HG03558 (cell line): ENCODE data around the gene SERPINA9.
"Not testable (repeated sequence)": the region's sequence is repeated elsewhere in the genome, so short reads cannot be mapped to it uniquely, and the experiment has no call there.

ENCODE experiments used
- ATAC-seq: cut with Tn5 transposase; IDR thresholded peaks from one replicate; pipeline ENCODE4 v1.9.1; 2021; ENCODE audit warnings: moderate number of reproducible peaks; ENCODE audit not compliant: unreplicated experiment; ENCODE audit errors: extremely low read depth

SERPINA9 gene

GRCh38 chr14:94489336-94489735 is 13.3 kb upstream of the SERPINA9 start:
- ATAC-seq: no peak

DNA sequence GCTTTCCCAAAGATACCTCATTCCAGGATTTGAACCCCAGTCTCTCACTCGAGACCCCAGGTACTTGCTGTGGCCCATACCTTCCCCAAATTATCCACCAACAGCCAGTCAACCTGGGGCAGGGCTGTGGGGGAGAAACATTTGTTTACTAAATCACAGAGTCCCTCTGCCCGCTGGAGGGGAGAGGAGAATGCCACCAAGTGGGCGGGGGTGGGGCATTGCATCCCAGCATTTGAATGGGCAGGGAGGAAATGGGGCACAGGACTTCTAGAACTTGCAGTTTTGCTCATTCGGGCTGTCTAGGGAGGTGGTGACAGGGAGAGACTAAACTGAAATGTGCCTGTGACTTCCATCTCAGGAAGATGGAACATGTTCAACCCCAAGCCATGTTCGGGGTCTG is 10.9 kb upstream of the SERPINA9 start:
- ATAC-seq: no peak

GRCh38 chr14:94485944-94486841 is 10.2 kb upstream of the SERPINA9 start:
- no peak for ATAC-seq

GRCh38 chr14:94484481-94484880 is 8.5 kb upstream of the SERPINA9 start:
- ATAC-seq: no peak

DNA sequence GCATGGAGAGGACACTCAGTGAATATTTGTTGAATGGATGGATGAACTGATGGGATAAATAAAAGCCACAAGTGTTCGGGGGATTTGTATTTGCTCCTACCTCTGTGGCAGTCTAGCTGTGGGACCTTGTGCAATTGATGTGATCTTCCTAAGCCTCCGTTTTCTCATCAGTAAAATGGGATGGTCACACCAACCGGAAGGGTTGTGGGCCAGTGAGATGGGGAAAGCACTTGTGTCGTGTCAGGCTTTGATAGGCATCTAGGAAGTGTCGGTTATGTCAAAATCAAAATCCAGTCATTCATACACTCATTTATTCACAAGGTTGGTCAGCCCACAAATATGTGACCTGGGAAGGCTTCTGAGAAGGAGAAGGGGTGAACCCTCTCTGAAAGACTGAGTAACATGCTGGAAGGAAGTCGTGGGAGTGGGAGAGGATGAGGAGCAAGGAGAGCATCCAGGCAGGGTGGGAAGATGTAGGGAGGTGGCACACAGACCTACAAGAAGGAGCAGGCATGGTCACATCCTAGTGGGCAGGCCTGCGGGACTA is 7.8 kb upstream of the SERPINA9 start:
- ATAC-seq: no peak

- ATAC-seq: no peak
Measured at GRCh38 chr14:94483071-94483451, 7.1 kb upstream of the SERPINA9 start.

DNA sequence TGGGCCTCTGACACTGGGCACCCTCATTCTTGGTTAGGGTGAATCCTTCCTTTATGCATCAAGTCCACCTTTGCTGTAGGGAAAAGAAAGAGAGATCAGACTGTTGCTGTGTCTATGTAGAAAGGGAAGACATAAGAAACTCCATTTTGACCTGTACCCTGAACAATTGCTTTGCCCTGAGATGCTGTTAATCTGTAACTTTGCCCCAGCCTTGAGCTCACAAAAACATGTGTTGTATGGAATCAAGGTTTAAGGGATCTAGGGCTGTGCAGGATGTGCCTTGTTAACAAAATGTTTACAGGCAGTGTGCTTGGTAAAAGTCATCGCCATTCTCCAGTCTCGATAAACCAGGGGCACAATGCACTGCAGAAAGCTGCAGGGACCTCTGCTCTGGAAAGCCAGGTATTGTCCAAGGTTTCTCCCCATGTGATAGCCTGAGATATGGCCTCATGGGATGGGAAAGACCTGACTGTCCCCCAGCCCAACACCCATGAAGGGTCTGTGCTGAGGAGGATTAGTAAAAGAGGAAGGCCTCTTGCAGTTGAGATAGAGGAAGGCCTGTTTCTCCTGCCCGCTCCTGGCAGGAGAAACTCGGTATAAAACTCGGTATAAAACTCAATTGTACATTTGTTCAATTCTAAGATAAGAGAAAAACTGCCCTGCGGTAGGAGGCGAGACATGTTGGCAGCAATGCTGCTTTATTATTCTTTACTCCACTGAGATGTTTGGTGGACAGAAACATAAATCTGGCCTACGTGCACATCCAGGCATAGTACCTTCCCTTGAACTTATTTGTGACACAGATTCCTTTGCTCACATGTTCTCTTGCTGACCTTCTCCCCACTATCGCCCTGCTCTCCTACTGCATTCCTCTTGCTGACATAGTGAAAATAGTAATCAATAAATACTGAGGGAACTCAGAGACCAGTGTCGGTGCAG is 6.4 kb upstream of the SERPINA9 start:
- not testable (repeated sequence) for ATAC-seq

- ATAC-seq: no peak
Measured at GRCh38 chr14:94481468-94482131, 5.6 kb upstream of the SERPINA9 start.

- ATAC-seq: no peak
Measured at GRCh38 chr14:94480809-94481208, 4.8 kb upstream of the SERPINA9 start.

DNA sequence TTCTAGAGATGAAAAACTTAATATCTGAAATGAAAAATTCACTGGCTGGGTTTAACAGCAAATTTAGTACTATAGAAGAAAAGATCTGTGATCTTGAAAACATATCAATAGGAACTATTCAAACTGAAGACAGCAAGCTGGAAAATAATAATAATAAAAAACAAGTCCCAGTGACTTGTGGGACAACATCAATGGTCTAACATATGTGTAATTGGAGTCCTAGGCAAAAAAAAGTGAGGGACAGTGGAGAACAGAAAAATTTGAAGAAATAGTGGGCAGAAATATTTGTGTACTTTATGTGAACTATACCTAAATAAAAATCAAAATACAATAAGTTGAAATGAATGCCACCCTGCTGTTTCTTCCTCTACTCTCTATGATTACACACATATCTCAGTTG is 2.4 kb upstream of the SERPINA9 start:
- ATAC-seq: no peak

DNA sequence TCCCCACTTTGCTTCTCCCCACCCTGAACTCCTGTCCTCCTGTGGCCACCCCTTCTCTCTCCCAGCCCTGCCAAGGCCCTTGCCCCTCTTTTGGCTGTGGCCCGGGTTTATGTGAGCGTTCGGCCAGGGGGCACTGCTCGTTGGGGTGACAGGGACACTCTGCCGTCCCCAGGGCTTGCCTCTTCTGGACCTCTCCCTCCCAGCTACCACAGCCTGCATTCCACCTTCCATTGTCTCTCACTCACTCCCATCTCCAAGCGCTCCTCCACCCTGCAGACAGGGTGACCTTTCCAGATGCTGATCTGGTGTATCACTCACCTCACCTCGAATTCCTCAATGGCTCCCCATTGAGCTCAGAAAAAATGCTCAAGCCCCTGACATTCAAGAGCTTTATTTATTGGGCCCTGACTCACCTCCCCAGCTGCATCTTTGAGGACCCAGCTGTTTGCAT is 1.4 kb downstream of the SERPINA9 start:
- ATAC-seq: no peak

DNA sequence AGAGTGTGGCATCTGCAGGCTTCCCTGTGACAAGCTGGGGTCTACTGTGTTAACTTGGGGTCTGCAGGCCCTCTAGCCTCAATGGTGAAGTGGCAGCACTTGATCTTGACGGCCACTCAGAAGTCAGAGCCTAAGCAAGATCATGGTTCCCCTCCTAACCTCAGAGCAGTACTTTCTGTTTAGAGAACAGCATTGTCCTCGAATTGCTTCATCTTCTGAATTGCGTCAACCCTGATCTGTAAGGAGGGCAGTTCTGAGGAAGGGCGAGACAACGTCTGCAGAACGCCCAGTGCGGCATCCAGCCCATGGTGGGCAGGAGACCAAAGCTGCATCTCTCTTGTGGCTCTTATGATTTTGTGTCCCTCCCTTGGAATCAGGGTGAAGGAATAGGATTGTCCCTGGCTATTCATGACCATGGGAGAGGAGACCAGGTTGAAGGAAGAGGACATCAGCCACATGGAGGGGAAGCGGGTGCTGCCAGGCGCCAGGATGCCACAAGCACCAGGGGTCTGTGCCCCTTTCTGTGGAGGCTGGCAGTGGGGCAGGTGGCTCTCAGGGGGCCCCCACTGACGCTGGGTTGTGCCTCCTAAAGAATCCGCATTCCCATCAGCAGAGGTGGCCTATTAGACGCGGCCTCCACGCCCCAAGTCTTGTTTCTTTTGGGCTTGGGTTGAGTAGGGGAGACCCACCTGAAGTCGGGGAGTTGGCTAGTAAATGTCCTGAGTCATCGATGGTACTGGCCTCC is 2.2 kb downstream of the SERPINA9 start:
- ATAC-seq: no peak

- no peak for ATAC-seq
Measured at GRCh38 chr14:94472842-94473241, 3.2 kb downstream of the SERPINA9 start.

GRCh38 chr14:94471045-94471444 is 5.0 kb downstream of the SERPINA9 start:
- ATAC-seq: no peak

DNA sequence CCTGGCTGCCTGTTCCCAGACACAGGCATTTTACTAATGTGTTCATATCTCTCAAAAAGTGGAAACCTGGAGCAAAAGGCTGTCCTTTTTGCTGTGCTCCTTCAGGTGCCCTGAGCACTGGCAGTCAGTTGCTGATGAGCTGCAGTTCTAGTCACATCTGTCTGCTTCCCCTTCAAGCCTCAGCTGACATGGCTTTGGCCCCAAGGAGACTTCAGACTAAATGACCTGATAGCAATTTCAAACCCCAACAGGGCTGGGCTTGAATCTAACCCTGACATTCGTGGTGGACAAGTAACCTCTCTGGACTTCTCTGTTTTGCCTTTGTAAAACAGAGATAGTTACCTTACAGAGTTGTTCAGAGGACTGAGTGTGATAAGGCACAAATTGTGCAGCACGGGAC is 5.7 kb downstream of the SERPINA9 start:
- ATAC-seq: no peak

DNA sequence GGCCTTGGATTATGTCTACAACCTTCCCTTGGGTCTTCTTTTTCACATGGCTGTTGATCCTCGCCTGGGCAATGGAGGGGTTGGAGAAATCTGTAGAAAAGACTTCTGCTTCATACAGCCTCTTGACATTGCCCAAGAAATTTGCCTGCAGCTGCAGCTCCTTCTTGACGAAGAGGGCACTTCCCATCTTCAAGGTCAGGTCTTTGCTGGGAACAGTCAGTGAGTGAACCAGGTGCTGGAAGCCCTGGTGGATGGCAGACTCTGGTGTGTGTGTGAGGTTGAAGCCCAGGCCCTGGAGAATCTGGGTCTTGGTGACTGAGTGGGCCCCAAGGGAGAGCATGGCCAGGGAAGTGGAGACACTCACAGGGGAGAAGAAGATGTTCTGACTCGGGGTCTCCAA is 6.7 kb downstream of the SERPINA9 start:
- no peak for ATAC-seq

- ATAC-seq: no peak
Measured at GRCh38 chr14:94467728-94468520, 8.1 kb downstream of the SERPINA9 start.

- no peak for ATAC-seq
Measured at GRCh38 chr14:94466706-94467370, 9.2 kb downstream of the SERPINA9 start.
